ENCODE measurements around the gene SCP2D1. TPM values are rescaled to one million over a fixed set of nuclear protein-coding genes. Genes with fewer than 3 reads are reported as not detected.

Gene SCP2D1
- total RNA-seq, 2 donors from 2014 or later = not detected

- intact Hi-C loops (cut with DNase I) = no loop called here
- Histone ChIP-seq H3K4me1 (no peaks in the 10 kb centered on the region), H3K36me3 (replicated peaks in 1 of 2; ENCODE audit: insufficient read depth in 1 of 2, low read depth in 2 of 2) (no peaks in the 10 kb centered on the region), H3K27ac (no peak overlapping the region), H3K4me3 (no peak overlapping the region), H3K27me3 (no peaks in the 10 kb centered on the region), H3K9me3 (no peaks in the 10 kb centered on the region)
- WGBS, 2 donors = 75 to 80% methylated on average over 6 of the region's 6 CpGs
- TF ChIP-seq POLR2A (IDR thresholded peaks at IDR 0.05) = no peak
- no peak for TF ChIP-seq CTCF (IDR thresholded peaks at IDR 0.05)
- ATAC-seq (no peak), DNase-seq (no peak)
These were observed 2.4 kb upstream of the SCP2D1 start for GRCh38 chr20:18811186-18811585.

- WGBS, 2 donors = 81 to 83% methylated on average over 3 of the region's 3 CpGs
- Histone ChIP-seq H3K27me3 (no peaks in the 10 kb centered on the region), H3K36me3 (replicated peaks in 1 of 2; ENCODE audit: insufficient read depth in 1 of 2, low read depth in 2 of 2) (no peaks in the 10 kb centered on the region), H3K9me3 (no peaks in the 10 kb centered on the region), H3K4me1 (no peaks in the 10 kb centered on the region), H3K4me3 (no peak overlapping the region), H3K27ac (no peak overlapping the region)
- DNase-seq (no peak), ATAC-seq (no peak)
- TF ChIP-seq POLR2A (IDR thresholded peaks at IDR 0.05) (no peak), CTCF (IDR thresholded peaks at IDR 0.05) (no peak)
- intact Hi-C loops (cut with DNase I) = no loop called here
These were observed 1.7 kb upstream of the SCP2D1 start for GRCh38 chr20:18811904-18812303.

GRCh38 chr20:18815194-18815942 lies 1.8 kb downstream of the SCP2D1 start:
- TF ChIP-seq POLR2A (IDR thresholded peaks at IDR 0.05) = no peak
- TF ChIP-seq CTCF (IDR thresholded peaks at IDR 0.05) = no peak
- WGBS, 2 donors = 90 to 93% methylated on average over 6 of the region's 6 CpGs
- ATAC-seq = no peak
- no peak overlapping the region for H3K27ac ChIP-seq
- no peaks in the 10 kb centered on the region for H3K9me3 ChIP-seq
- no peak for DNase-seq
- H3K4me3 ChIP-seq = no peak overlapping the region
- no peaks in the 10 kb centered on the region for H3K4me1 ChIP-seq
- H3K36me3 ChIP-seq (replicated peaks in 1 of 2; ENCODE audit: insufficient read depth in 1 of 2, low read depth in 2 of 2) = no peaks in the 10 kb centered on the region
- no peaks in the 10 kb centered on the region for H3K27me3 ChIP-seq
- intact Hi-C loops (cut with DNase I) = no loop called here

GRCh38 chr20:18822832-18823231 lies 9.2 kb downstream of the SCP2D1 start:
- H3K27ac ChIP-seq = no peak overlapping the region
- H3K9me3 ChIP-seq = no peaks in the 10 kb centered on the region
- TF ChIP-seq POLR2A (IDR thresholded peaks at IDR 0.05) = no peak
- no peaks in the 10 kb centered on the region for H3K27me3 ChIP-seq
- H3K36me3 ChIP-seq (replicated peaks in 1 of 2; ENCODE audit: insufficient read depth in 1 of 2, low read depth in 2 of 2) = no peaks in the 10 kb centered on the region
- ATAC-seq (no peak), DNase-seq (no peak)
- 88 to 92% methylated on average over 2 of the region's 2 CpGs for whole genome bisulfite sequencing, 2 donors
- no peak overlapping the region for H3K4me3 ChIP-seq
- H3K4me1 ChIP-seq = no peaks in the 10 kb centered on the region
- intact Hi-C loops (cut with DNase I) = no loop called here

- WGBS, 2 donors = 71 to 72% methylated on average over 5 of the region's 5 CpGs
- ATAC-seq (no peak), DNase-seq (peak in 1 of 4 donors; percentile 6)
- Histone ChIP-seq H3K27ac (no peak overlapping the region), H3K36me3 (replicated peaks in 1 of 2; ENCODE audit: insufficient read depth in 1 of 2, low read depth in 2 of 2) (no peaks in the 10 kb centered on the region), H3K27me3 (no peaks in the 10 kb centered on the region), H3K9me3 (no peaks in the 10 kb centered on the region), H3K4me1 (no peaks in the 10 kb centered on the region), H3K4me3 (no peak overlapping the region)
- intact Hi-C loops (cut with DNase I) = no loop called here
- TF ChIP-seq CTCF (IDR thresholded peaks at IDR 0.05) = no peak
- no peak for TF ChIP-seq POLR2A (IDR thresholded peaks at IDR 0.05)
These were observed 18.4 kb downstream of the SCP2D1 start for GRCh38 chr20:18831830-18832499.
